Tibial artery (tissue), 4 donors: ENCODE results near the gene HAND2.

Source experiments
- DNase-seq, 2 donors: peaks; one replicate each; pipeline ENCODE4 v3.0.0-alpha.2; 2019
- H3K27ac ChIP-seq, 2 donors: fragments of 200-600 bp; sonication (generic) in 1 of 2; 1 replicate in 1 of 2; 2 replicates in 1 of 2; pipeline ENCODE4 v1.5.1; 2018 to 2019; ENCODE audit warnings: mild to moderate bottlenecking in 1 of 2
- H3K27me3 ChIP-seq, 2 donors: fragments of 200-600 bp; sonication (generic) in 1 of 2; one replicate each; pipeline versions ENCODE4 v1.5.1 to v1.6.0; 2016 to 2019
- H3K36me3 ChIP-seq, 3 donors: fragments of 200-600 bp; sonication (generic) in 2 of 3; one replicate each; pipeline ENCODE4 v1.5.1; 2016 to 2019; ENCODE audit warnings: mild to moderate bottlenecking in 2 of 3
- H3K4me1 ChIP-seq, 4 donors: fragments of 200-600 bp; sonication (generic) in 2 of 4; 1 replicate in 3 of 4; 2 replicates in 1 of 4; pipeline ENCODE4 v1.5.1; 2016 to 2019
- H3K4me3 ChIP-seq, 2 donors: fragments of 200-600 bp; sonication (generic) in 1 of 2; 1 replicate in 1 of 2; 2 replicates in 1 of 2; pipeline ENCODE4 v1.5.1; 2018 to 2019; ENCODE audit warnings: mild to moderate bottlenecking in 2 of 2
- H3K9me3 ChIP-seq, 3 donors: fragments of 200-600 bp; sonication (generic) in 1 of 3; one replicate each; pipeline ENCODE4 v1.5.1; 2016 to 2019
- CTCF ChIP-seq, 2 experiments: fragments of 200-600 bp in 1 of 2; fragments of 450-650 bp in 1 of 2; IDR thresholded peaks; one replicate each; pipeline ENCODE4 v1.5.1; 2017 to 2019; ENCODE audit warnings: antibody characterized with exemption in 2 of 2, mild to moderate bottlenecking in 1 of 2, moderate library complexity in 1 of 2
- intact Hi-C: fragments of 100-400 bp; cut with DNase I; formaldehyde crosslinking; loops from one replicate; pipeline ENCODE4 v1.15.0; 2023; ENCODE audit warnings: low total_unique reads

Gene HAND2

GRCh38 chr4:173513651-173514050 lies 16.4 kb downstream of the HAND2 start:
- H3K27me3 ChIP-seq = no peaks in the 10 kb centered on the region
- intact Hi-C loops = no loop called here
- peaks cover 0 to 42% (median 19%) of the 10 kb centered on the region in 4 donors for H3K4me1 ChIP-seq

GRCh38 chr4:173511787-173512361 lies 18.2 kb downstream of the HAND2 start:
- intact Hi-C loops = no loop called here
- Histone ChIP-seq H3K4me3 (no peak overlapping the region), H3K27me3 (no peaks in the 10 kb centered on the region), H3K4me1 (peaks cover 0 to 29% (median 12%) of the 10 kb centered on the region in 4 donors), H3K9me3 (no peaks in the 10 kb centered on the region), H3K27ac (no peak overlapping the region), H3K36me3 (peaks cover 0 to 8% (median 0%) of the 10 kb centered on the region in 3 donors)
- no peak for DNase-seq
- TF ChIP-seq CTCF (IDR thresholded peaks at IDR 0.05) = no peak

More at GRCh38 chr4:173513651-173514050, 16.4 kb downstream of the HAND2 start:
- H3K9me3 ChIP-seq = no peaks in the 10 kb centered on the region
- DNase-seq = no peak
- no peak for TF ChIP-seq CTCF (IDR thresholded peaks at IDR 0.05)
- no peak overlapping the region for H3K4me3 ChIP-seq
- H3K27ac ChIP-seq = no peak overlapping the region
- peaks cover 0 to 8% (median 0%) of the 10 kb centered on the region in 3 donors for H3K36me3 ChIP-seq

- H3K27ac ChIP-seq = peak overlapping the region; percentile 81 to 86
- intact Hi-C loops = loop anchor here (5.0 to 10.0 kb wide), 5 partner anchors 175 to 648 kb away; partner anchors contain the start of gene HMGB2
- H3K27me3 ChIP-seq = no peaks in the 10 kb centered on the region
- TF ChIP-seq CTCF (IDR thresholded peaks at IDR 0.05) = no peak
- peak overlapping the region; percentile 58 to 60 for H3K4me3 ChIP-seq
- peaks cover 0 to 8% (median 0%) of the 10 kb centered on the region in 3 donors for H3K36me3 ChIP-seq
- no peaks in the 10 kb centered on the region for H3K9me3 ChIP-seq
- H3K4me1 ChIP-seq = peaks cover 0 to 33% (median 15%) of the 10 kb centered on the region in 4 donors
- peak in 1 of 2 donors; percentile 76 for DNase-seq
Observed at GRCh38 chr4:173509036-173510001, 20.7 kb downstream of the HAND2 start.

- Histone ChIP-seq H3K4me1 (peaks cover 0 to 33% (median 15%) of the 10 kb centered on the region in 4 donors), H3K36me3 (peaks cover 0 to 8% (median 0%) of the 10 kb centered on the region in 3 donors), H3K27ac (peak overlapping the region; percentile 81 to 86), H3K9me3 (no peaks in the 10 kb centered on the region), H3K27me3 (peaks cover 0 to under 1% of the 10 kb centered on the region in 2 donors), H3K4me3 (peak overlapping the region; percentile 58 to 60)
- no peak for TF ChIP-seq CTCF (IDR thresholded peaks at IDR 0.05)
- intact Hi-C loops = loop anchor here (5.0 to 10.0 kb wide), 5 partner anchors 174 to 649 kb away; partner anchors contain the start of gene HMGB2
- DNase-seq = peak in 1 of 2 donors; percentile 19
Observed at GRCh38 chr4:173508386-173509035, 21.5 kb downstream of the HAND2 start.
